Nephron (organoid): ENCODE results near the gene IL12A.

Experiments used
- H3K27ac Mint-ChIP-seq, 3 experiments: 2 replicates each; pipeline ENCODE4 v1.8.0; 2020; ENCODE audit warnings: mixed read lengths in 3 of 3, mild to moderate bottlenecking in 2 of 3, moderate library complexity in 1 of 3
- H3K27me3 Mint-ChIP-seq: 2 replicates; pipeline ENCODE4 v1.8.0; 2021; ENCODE audit warnings: low read depth, mild to moderate bottlenecking, moderate library complexity, mixed read lengths
- H3K36me3 Mint-ChIP-seq: 2 replicates; pipeline ENCODE4 v1.8.0; 2020; ENCODE audit warnings: low read depth, mixed read lengths
- H3K4me1 Mint-ChIP-seq: 2 replicates; pipeline ENCODE4 v1.8.0; 2020; ENCODE audit warnings: mixed read lengths
- H3K4me3 Mint-ChIP-seq, 3 experiments: 2 replicates each; pipeline ENCODE4 v1.8.0; 2020; ENCODE audit warnings: mild to moderate bottlenecking in 3 of 3, mixed read lengths in 3 of 3, moderate library complexity in 2 of 3
- H3K9me3 Mint-ChIP-seq: 2 replicates; pipeline ENCODE4 v1.8.0; 2020; ENCODE audit warnings: mixed read lengths
- CTCF ChIP-seq, 3 experiments: fragments of 200-600 bp; sonication (generic); IDR thresholded peaks; one replicate each; pipeline ENCODE4 v1.5.0; 2021; ENCODE audit warnings: antibody characterized with exemption in 3 of 3; ENCODE audit not compliant: unreplicated experiment in 3 of 3

The IL12A gene

GRCh38 chr3:160022068-160022467 lies 33.4 kb downstream of the IL12A start:
- Mint-ChIP-seq H3K27me3 (peaks cover 19% of the 10 kb centered on the region), H3K4me3 (no peak overlapping the region), H3K27ac (no peak overlapping the region), H3K36me3 (no peaks in the 10 kb centered on the region), H3K4me1 (no peaks in the 10 kb centered on the region), H3K9me3 (no peaks in the 10 kb centered on the region)
- no peak for TF ChIP-seq CTCF (IDR thresholded peaks at IDR 0.05; ENCODE audit: unreplicated experiment in 3 of 3)

- H3K36me3 Mint-ChIP-seq = no peaks in the 10 kb centered on the region
- H3K27me3 Mint-ChIP-seq = peaks cover 19% of the 10 kb centered on the region
- no peaks in the 10 kb centered on the region for H3K4me1 Mint-ChIP-seq
- no peak for TF ChIP-seq CTCF (IDR thresholded peaks at IDR 0.05; ENCODE audit: unreplicated experiment in 3 of 3)
- no peaks in the 10 kb centered on the region for H3K9me3 Mint-ChIP-seq
- H3K27ac Mint-ChIP-seq = no peak overlapping the region
- no peak overlapping the region for H3K4me3 Mint-ChIP-seq
These were observed 34.8 kb downstream of the IL12A start for GRCh38 chr3:160023476-160023875.

- TF ChIP-seq CTCF (IDR thresholded peaks at IDR 0.05; ENCODE audit: unreplicated experiment in 3 of 3) = no peak
- Mint-ChIP-seq H3K27ac (no peak overlapping the region), H3K27me3 (no peaks in the 10 kb centered on the region), H3K36me3 (no peaks in the 10 kb centered on the region), H3K9me3 (no peaks in the 10 kb centered on the region), H3K4me1 (no peaks in the 10 kb centered on the region), H3K4me3 (no peak overlapping the region)
These were observed 39.0 kb downstream of the IL12A start for GRCh38 chr3:160027541-160028195.

GRCh38 chr3:160035757-160036156 lies 47.1 kb downstream of the IL12A start:
- H3K4me3 Mint-ChIP-seq = no peak overlapping the region
- no peaks in the 10 kb centered on the region for H3K36me3 Mint-ChIP-seq
- H3K27me3 Mint-ChIP-seq = peaks cover 55% of the 10 kb centered on the region
- H3K4me1 Mint-ChIP-seq = peaks cover 5% of the 10 kb centered on the region
- no peaks in the 10 kb centered on the region for H3K9me3 Mint-ChIP-seq
- no peak for TF ChIP-seq CTCF (IDR thresholded peaks at IDR 0.05; ENCODE audit: unreplicated experiment in 3 of 3)
- no peak overlapping the region for H3K27ac Mint-ChIP-seq

GRCh38 chr3:160038862-160039562 lies 50.4 kb downstream of the IL12A start:
- Mint-ChIP-seq H3K9me3 (peaks cover 24% of the 10 kb centered on the region), H3K27me3 (peaks cover 61% of the 10 kb centered on the region), H3K36me3 (peaks cover 10% of the 10 kb centered on the region), H3K27ac (no peak overlapping the region), H3K4me1 (peaks cover 5% of the 10 kb centered on the region), H3K4me3 (peak overlapping the region; percentile 60 to 74 (median 65))
- TF ChIP-seq CTCF (IDR thresholded peaks at IDR 0.05; ENCODE audit: unreplicated experiment in 3 of 3) = no peak

- peaks cover 25% of the 10 kb centered on the region for H3K9me3 Mint-ChIP-seq
These were observed 51.5 kb downstream of the IL12A start for GRCh38 chr3:160040181-160040580.

More at GRCh38 chr3:160040181-160040580, 51.5 kb downstream of the IL12A start:
- Mint-ChIP-seq H3K4me3 (no peak overlapping the region), H3K27ac (no peak overlapping the region), H3K4me1 (peaks cover 5% of the 10 kb centered on the region), H3K27me3 (peaks cover 57% of the 10 kb centered on the region), H3K36me3 (peaks cover 10% of the 10 kb centered on the region)
- TF ChIP-seq CTCF (IDR thresholded peaks at IDR 0.05; ENCODE audit: unreplicated experiment in 3 of 3) = no peak
